ENCODE data around the gene DNAAF1. TPM values are rescaled to one million over a fixed set of nuclear protein-coding genes. Genes with fewer than 3 reads are reported as not detected.
A peak's percentile ranks its signal among the peaks of the same experiment; 100 is the strongest.

Gene DNAAF1
- total and polyA plus RNA-seq, 2 of the 4 experiments (the other 2 are of a cell fraction) = 0.05 TPM; not detected in 1

DNA sequence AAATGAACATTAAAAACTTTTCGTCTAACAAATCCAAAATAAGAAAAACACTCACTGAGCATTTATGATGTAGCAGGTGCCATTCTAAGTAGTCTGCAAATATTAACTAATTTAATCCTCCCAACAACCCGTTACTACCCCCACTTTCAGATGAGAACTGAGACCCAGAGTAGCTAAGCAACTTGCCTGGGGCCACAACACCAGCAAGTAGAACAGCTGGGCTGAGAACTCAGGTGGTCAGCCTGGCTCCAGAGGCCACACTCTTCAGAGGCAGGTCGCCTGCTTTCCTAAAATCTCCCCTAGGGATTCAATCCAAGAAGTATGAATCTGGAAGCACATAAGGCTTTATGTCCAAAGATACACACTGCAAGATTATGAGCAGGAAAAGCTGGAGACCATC lies 34.6 kb upstream of the DNAAF1 start:
- no peak overlapping the region for H2BK120ac ChIP-seq (ENCODE audit: low read depth, low read length)
- TF ChIP-seq MXI1 (IDR thresholded peaks at IDR 0.05; ENCODE audit: borderline replicate concordance, low read depth, low read length) (no peak), RCOR1 (IDR thresholded peaks at IDR 0.05; ENCODE audit: insufficient replicate concordance, low read length) (no peak), BHLHE40 (IDR thresholded peaks at IDR 0.05; ENCODE audit: low read depth, low read length) (no peak), CEBPB (IDR thresholded peaks at IDR 0.05; ENCODE audit: low read depth, low read length) (no peak), SMC3 (IDR thresholded peaks at IDR 0.05; ENCODE audit: low read depth, low read length) (no peak), NFE2L2 (IDR thresholded peaks at IDR 0.05; ENCODE audit: low read depth, low read length) (no peak), MAFK (IDR thresholded peaks at IDR 0.05; ENCODE audit: low read depth, low read length) (no peak), MAZ (IDR thresholded peaks at IDR 0.05; ENCODE audit: borderline replicate concordance, low read depth, low read length) (no peak), RAD21 (IDR thresholded peaks at IDR 0.05; ENCODE audit: low read length) (no peak), CHD1 (IDR thresholded peaks at IDR 0.05; ENCODE audit: low read depth, low read length) (no peak), RFX5 (IDR thresholded peaks at IDR 0.05; ENCODE audit: low read depth, low read length) (no peak), POLR2A (IDR thresholded peaks at IDR 0.05; ENCODE audit: low read depth, low read length) (no peak), FOS (IDR thresholded peaks at IDR 0.05; ENCODE audit: low read depth, low read length) (no peak)
- TF ChIP-seq, protein P1, sequence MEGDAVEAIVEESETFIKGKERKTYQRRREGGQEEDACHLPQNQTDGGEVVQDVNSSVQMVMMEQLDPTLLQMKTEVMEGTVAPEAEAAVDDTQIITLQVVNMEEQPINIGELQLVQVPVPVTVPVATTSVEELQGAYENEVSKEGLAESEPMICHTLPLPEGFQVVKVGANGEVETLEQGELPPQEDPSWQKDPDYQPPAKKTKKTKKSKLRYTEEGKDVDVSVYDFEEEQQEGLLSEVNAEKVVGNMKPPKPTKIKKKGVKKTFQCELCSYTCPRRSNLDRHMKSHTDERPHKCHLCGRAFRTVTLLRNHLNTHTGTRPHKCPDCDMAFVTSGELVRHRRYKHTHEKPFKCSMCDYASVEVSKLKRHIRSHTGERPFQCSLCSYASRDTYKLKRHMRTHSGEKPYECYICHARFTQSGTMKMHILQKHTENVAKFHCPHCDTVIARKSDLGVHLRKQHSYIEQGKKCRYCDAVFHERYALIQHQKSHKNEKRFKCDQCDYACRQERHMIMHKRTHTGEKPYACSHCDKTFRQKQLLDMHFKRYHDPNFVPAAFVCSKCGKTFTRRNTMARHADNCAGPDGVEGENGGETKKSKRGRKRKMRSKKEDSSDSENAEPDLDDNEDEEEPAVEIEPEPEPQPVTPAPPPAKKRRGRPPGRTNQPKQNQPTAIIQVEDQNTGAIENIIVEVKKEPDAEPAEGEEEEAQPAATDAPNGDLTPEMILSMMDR (conservative IDR thresholded peaks at IDR 0.05; ENCODE audit: low read depth, low read length) = no peak
- TF ChIP-seq, protein P2, sequence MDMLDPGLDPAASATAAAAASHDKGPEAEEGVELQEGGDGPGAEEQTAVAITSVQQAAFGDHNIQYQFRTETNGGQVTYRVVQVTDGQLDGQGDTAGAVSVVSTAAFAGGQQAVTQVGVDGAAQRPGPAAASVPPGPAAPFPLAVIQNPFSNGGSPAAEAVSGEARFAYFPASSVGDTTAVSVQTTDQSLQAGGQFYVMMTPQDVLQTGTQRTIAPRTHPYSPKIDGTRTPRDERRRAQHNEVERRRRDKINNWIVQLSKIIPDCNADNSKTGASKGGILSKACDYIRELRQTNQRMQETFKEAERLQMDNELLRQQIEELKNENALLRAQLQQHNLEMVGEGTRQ (IDR thresholded peaks at IDR 0.05; ENCODE audit: low read depth, low read length) = no peak
- TF ChIP-seq, protein P3, sequence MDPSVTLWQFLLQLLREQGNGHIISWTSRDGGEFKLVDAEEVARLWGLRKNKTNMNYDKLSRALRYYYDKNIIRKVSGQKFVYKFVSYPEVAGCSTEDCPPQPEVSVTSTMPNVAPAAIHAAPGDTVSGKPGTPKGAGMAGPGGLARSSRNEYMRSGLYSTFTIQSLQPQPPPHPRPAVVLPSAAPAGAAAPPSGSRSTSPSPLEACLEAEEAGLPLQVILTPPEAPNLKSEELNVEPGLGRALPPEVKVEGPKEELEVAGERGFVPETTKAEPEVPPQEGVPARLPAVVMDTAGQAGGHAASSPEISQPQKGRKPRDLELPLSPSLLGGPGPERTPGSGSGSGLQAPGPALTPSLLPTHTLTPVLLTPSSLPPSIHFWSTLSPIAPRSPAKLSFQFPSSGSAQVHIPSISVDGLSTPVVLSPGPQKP (IDR thresholded peaks at IDR 0.05; ENCODE audit: borderline replicate concordance, low read depth, low read length) = no peak
- no peaks in the 10 kb centered on the region for H3K9me3 ChIP-seq (ENCODE audit: control insufficient read depth, insufficient read depth, low read length)
- no peak overlapping the region for H2AK5ac ChIP-seq (ENCODE audit: low read depth, low read length)
- H3K4me2 ChIP-seq (ENCODE audit: low read depth, low read length) = no peak overlapping the region
- no peak overlapping the region for H2AFZ ChIP-seq (replicated peaks; ENCODE audit: low read length, poor library complexity)
- H4K20me1 ChIP-seq (ENCODE audit: insufficient read depth, low read length) = peaks cover 48% of the 10 kb centered on the region
- H3K4ac ChIP-seq (ENCODE audit: low read depth, low read length) = no peak overlapping the region
- 57% methylated on average over 1 of the region's 3 CpGs; no CpG with 5 or more reads in 1 of the 2 experiments for WGBS, 2 experiments (ENCODE audit: extremely low coverage in 2 of 2, insufficient read length in 1 of 2)
- DNase-seq (no peak), ATAC-seq (ENCODE audit: low read depth) (no peak)
- no peak overlapping the region for H3K4me3 ChIP-seq (ENCODE audit: insufficient read depth, low read depth, low read length)
- in situ Hi-C loops (cut with MboI; ENCODE audit: low sequenced_read_pairs) = no loop called here
- intact Hi-C loops (cut with micrococcal nuclease) = loop anchor here (10.0 kb wide), 1 partner anchor 374 kb away; no protein-coding TSS in a partner anchor
- ChIA-PET CTCF (no interaction called here), POLR2A (ENCODE audit: unreplicated experiment) (no interaction called here)
- no peak overlapping the region for H3K9ac ChIP-seq (ENCODE audit: low read depth, low read length)
- H3K36me3 ChIP-seq (ENCODE audit: control insufficient read depth, insufficient read depth, low read length) = peaks cover 4% of the 10 kb centered on the region; the same call in 1 of the 2 replicates
- H3K4me1 ChIP-seq (ENCODE audit: control insufficient read depth, insufficient read depth, low read length) = no peaks in the 10 kb centered on the region
- H2BK5ac ChIP-seq (ENCODE audit: low read depth, low read length, poor library complexity, severe bottlenecking) = no peak overlapping the region
- H3K9me1 ChIP-seq (ENCODE audit: insufficient read depth, low read length) = peaks cover 8% of the 10 kb centered on the region
- no peak overlapping the region for H3K14ac ChIP-seq (replicated peaks; ENCODE audit: low read depth, low read length)
- H3K27ac ChIP-seq (ENCODE audit: insufficient read depth, low read length) = no peak overlapping the region
- H2BK15ac ChIP-seq (ENCODE audit: low read depth, low read length) = no peak overlapping the region
- H3K56ac ChIP-seq (ENCODE audit: extremely low read depth, insufficient read depth, low read length) = no peak overlapping the region
- H3K79me1 ChIP-seq (ENCODE audit: low read depth in 1 of 2, low read length in 2 of 2) = peaks cover 33 to 67% of the 10 kb centered on the region in 2 experiments
- H4K91ac ChIP-seq (ENCODE audit: insufficient read depth, low read depth, low read length) = no peak overlapping the region
- no peaks in the 10 kb centered on the region for H3K27me3 ChIP-seq (ENCODE audit: control insufficient read depth, insufficient read depth, low read length)
- H4K8ac ChIP-seq (ENCODE audit: low read depth in 2 of 2, low read length in 2 of 2) = no peak overlapping the region
- no peak overlapping the region for H3K23ac ChIP-seq (ENCODE audit: low read depth, low read length)
- H2BK20ac ChIP-seq (ENCODE audit: low read depth, low read length) = no peak overlapping the region
- no peak overlapping the region for H4K5ac ChIP-seq (ENCODE audit: low read depth, low read length)
- no TSS peak for BruUV-seq (replicated peaks)
- dilution Hi-C loops (cut with HindIII; ENCODE audit: low sequenced_read_pairs, unreplicated experiment) = no loop called here
- H3K18ac ChIP-seq (ENCODE audit: low read depth, low read length) = no peak overlapping the region
- peak overlapping the region; percentile 40 for H2AK9ac ChIP-seq (replicated peaks; ENCODE audit: low read depth, low read length, poor library complexity)
